GM12878 (cell line): ENCODE measurements around the gene ARL5B. TPM values are rescaled to one million over a fixed set of nuclear protein-coding genes. Genes with fewer than 3 reads are reported as not detected.
"Not testable (repeated sequence)": the region's sequence is repeated elsewhere in the genome, so short reads cannot be mapped to it uniquely, and the experiment has no call there.

Source experiments
- ATAC-seq: fragments of 200-7000 bp; cut with Tn5 transposase; 3 replicates; pipeline ENCODE4 v1.9.1; 2020; ENCODE audit warnings: mild to moderate bottlenecking, moderate library complexity
- BruUV-seq: library from RNA; stranded (reverse); fragments of 400-500 nt; replicated peaks from 2 replicates; lab custom pipeline; 2021; lab: Mats Ljungman, UMichigan
- CTCF ChIA-PET: fragments of 300-600 bp; sonication (Branson Sonifier 250); formaldehyde crosslinking; extraction: SDS; loops from one replicate; lab custom pipeline; 2021; ENCODE audit warnings: inconsistent platforms; lab: Yijun Ruan, JAX
- POLR2A ChIA-PET: fragments of 350-600 bp; formaldehyde crosslinking; extraction: SDS; loops from one replicate; lab custom pipeline; 2021; ENCODE audit warnings: inconsistent platforms; lab: Charles Lee
- RAD21 ChIA-PET: fragments of 300-600 bp; sonication (Branson Sonifier 250); formaldehyde crosslinking; loops from one replicate; lab custom pipeline; 2023; ENCODE audit warnings: antibody characterized with exemption; ENCODE audit not compliant: unreplicated experiment; lab: Charles Lee
- SMC1A ChIA-PET: fragments of 300-600 bp; sonication (Branson Sonifier 250); formaldehyde crosslinking; loops from one replicate; lab custom pipeline; 2023; ENCODE audit not compliant: unreplicated experiment, uncharacterized antibody; lab: Charles Lee
- DNase-seq: peaks from one replicate; pipeline ENCODE4 v3.0.0-alpha.2; 2011; ENCODE audit warnings: low read depth, low spot score
- FAIRE-seq: peaks from 3 replicates; lab custom pipeline; 2011; peaks lifted over from hg19 to GRCh38; lab: Jason Lieb, UNC
- H2AFZ ChIP-seq: 2 replicates; pipeline ENCODE4 v1.6.0; 2011; ENCODE audit warnings: low read depth, low read length, control low read depth; ENCODE audit not compliant: control insufficient read depth
- H3K27ac ChIP-seq: 2 replicates; pipeline ENCODE4 v1.5.1; 2011; ENCODE audit warnings: control low read depth; ENCODE audit not compliant: control insufficient read depth, insufficient read depth
- H3K27me3 ChIP-seq, 2 experiments: replicated peaks in 1 of 2; 2 replicates each; pipeline versions ENCODE4 v1.6.0 to v1.6.1; 2011; ENCODE audit warnings: low read length in 1 of 2; ENCODE audit not compliant: control insufficient read depth in 2 of 2, insufficient read depth in 2 of 2
- H3K36me3 ChIP-seq, 2 experiments: 2 replicates each; pipeline ENCODE4 v1.5.1; 2011; ENCODE audit warnings: low read length in 1 of 2; ENCODE audit not compliant: control insufficient read depth in 2 of 2, insufficient read depth in 2 of 2
- H3K4me1 ChIP-seq: 2 replicates; pipeline ENCODE4 v1.6.1; 2011; ENCODE audit warnings: mild to moderate bottlenecking, low read length, moderate library complexity, mixed read lengths; ENCODE audit not compliant: control insufficient read depth, insufficient read depth
- H3K4me2 ChIP-seq: 2 replicates; pipeline ENCODE4 v1.6.0; 2011; ENCODE audit warnings: control low read depth; ENCODE audit not compliant: control insufficient read depth, insufficient read depth
- H3K4me3 ChIP-seq: fragments of 200-600 bp; sonication (generic); 2 replicates; pipeline ENCODE4 v1.5.1; 2016
- H3K79me2 ChIP-seq: 2 replicates; pipeline ENCODE4 v1.6.0; 2011; ENCODE audit warnings: low read length; ENCODE audit not compliant: control insufficient read depth, insufficient read depth
- H3K9ac ChIP-seq: 2 replicates; pipeline ENCODE4 v1.8.0; 2011; ENCODE audit warnings: low read length, control low read depth, mixed read lengths; ENCODE audit not compliant: control insufficient read depth, insufficient read depth
- H3K9me3 ChIP-seq: replicated peaks from 3 replicates; pipeline ENCODE4 v1.5.1; 2011; ENCODE audit warnings: mild to moderate bottlenecking, low read length; ENCODE audit not compliant: control insufficient read depth, insufficient read depth
- H4K20me1 ChIP-seq: 2 replicates; pipeline ENCODE4 v1.6.0; 2011; ENCODE audit not compliant: control insufficient read depth, insufficient read depth
- BCL11A ChIP-seq: IDR thresholded peaks from 2 replicates; pipeline ENCODE4 v1.6.1; 2011; ENCODE audit warnings: low read depth, low read length
- CHD1 ChIP-seq: IDR thresholded peaks from 2 replicates; pipeline ENCODE4 v1.6.1; 2012; ENCODE audit warnings: low read depth, low read length, improper control_type of control experiment
- EED ChIP-seq: sonication (generic); IDR thresholded peaks from 2 replicates; pipeline ENCODE4 v1.6.1; 2016; ENCODE audit warnings: antibody characterized with exemption, low read depth
- EGR1 ChIP-seq, 2 experiments: IDR thresholded peaks; 1 replicate in 1 of 2; 2 replicates in 1 of 2; pipeline ENCODE4 v1.6.1; 2011 to 2012; ENCODE audit warnings: low read depth in 2 of 2, low read length in 2 of 2, borderline replicate concordance in 1 of 2, mild to moderate bottlenecking in 1 of 2, moderate library complexity in 1 of 2
- IKZF2 ChIP-seq, 2 experiments: fragments of 450-650 bp; IDR thresholded peaks; 2 replicates each; pipeline ENCODE4 v1.6.1; 2017; ENCODE audit warnings: mild to moderate bottlenecking in 2 of 2, moderate library complexity in 2 of 2
- LARP7 ChIP-seq: fragments of 450-650 bp; IDR thresholded peaks from 2 replicates; pipeline ENCODE4 v1.6.1; 2017; ENCODE audit warnings: mild to moderate bottlenecking
- MEF2A ChIP-seq: IDR thresholded peaks from 2 replicates; pipeline ENCODE4 v1.6.1; 2011; ENCODE audit warnings: low read depth, mild to moderate bottlenecking, low read length, moderate library complexity; ENCODE audit not compliant: insufficient read depth
- PAX8 ChIP-seq: fragments of 450-650 bp; IDR thresholded peaks from 2 replicates; pipeline ENCODE4 v1.6.1; 2017; ENCODE audit warnings: mild to moderate bottlenecking, moderate library complexity
- RELA ChIP-seq: fragments of 450-650 bp; IDR thresholded peaks from 2 replicates; pipeline ENCODE4 v1.8.0; 2014; ENCODE audit warnings: borderline replicate concordance; ENCODE audit not compliant: partially characterized antibody
- SKIL ChIP-seq: fragments of 450-650 bp; IDR thresholded peaks from 2 replicates; pipeline ENCODE4 v1.6.1; 2017; ENCODE audit warnings: mild to moderate bottlenecking, low read depth, inconsistent platforms; ENCODE audit not compliant: poor library complexity, severe bottlenecking
- SMAD1 ChIP-seq: fragments of 450-650 bp; IDR thresholded peaks from 2 replicates; pipeline ENCODE4 v1.6.1; 2018; ENCODE audit warnings: mild to moderate bottlenecking, low read depth; ENCODE audit not compliant: partially characterized antibody
- SREBF2 ChIP-seq: IDR thresholded peaks from 2 replicates; pipeline ENCODE4 v1.6.1; 2012; ENCODE audit warnings: mild to moderate bottlenecking, low read length
- YY1 ChIP-seq: IDR thresholded peaks from 2 replicates; pipeline ENCODE4 v1.6.1; 2011; ENCODE audit warnings: low read depth, mild to moderate bottlenecking, low read length
- WGBS: methylation state at CpG from one replicate; pipeline ENCODE4 v1.1.6; 2016; ENCODE audit warnings: low lambda C conversion rate; ENCODE audit not compliant: insufficient replicate concordance, insufficient coverage; ENCODE audit errors: missing lambda C conversion rate; 5-methylcytosine and 5-hydroxymethylcytosine counted together
- in situ Hi-C: fragments of 300-500 bp; cut with MboI; formaldehyde crosslinking; loops from 9 replicates; pipeline ENCODE4 v1.14.3; 2018; ENCODE audit warnings: mixed read lengths
- intact Hi-C: fragments of 100-400 bp; cut with micrococcal nuclease; formaldehyde crosslinking; loops from one replicate; pipeline ENCODE4 v1.14.2; 2022; ENCODE audit not compliant: unreplicated experiment
- polyA plus RNA-seq, 11 experiments: library from polyadenylated mRNA; depleted of rRNA in 4 of 11; unstranded in 6 of 11; stranded (reverse) in 5 of 11; fragments of >200 nt; fragmentation: Nextera tagmentation in 4 of 11; fragmentation: Illumina TruSeq in 1 of 11; extraction: Ambion mirVana in 4 of 11; extraction: Trizol in 1 of 11; gene quantifications; 1 replicate in 1 of 11; 2 replicates in 10 of 11; pipeline versions ENCODE4 v1.2.1 to v1.2.3, GENCODE V29; 2011 to 2016; ENCODE audit warnings: inconsistent platforms in 2 of 11, missing spikeins in 2 of 11, low read depth in 1 of 11
- total RNA-seq, 4 experiments: library from RNA; depleted of rRNA in 3 of 4; stranded (reverse); fragments of >200 nt in 3 of 4; fragmentation: Illumina TruSeq in 1 of 4; extraction: Trizol in 1 of 4; gene quantifications; 2 replicates each; pipeline versions ENCODE4 v1.2.1 to v1.2.3, GENCODE V29; 2013 to 2021

ARL5B gene
- total and polyA plus RNA-seq, 10 of the 15 experiments (the other 5 are each of a cell fraction or from before 2014, with no cell fraction given), result 2.5 to 20.7 (median 9.1) TPM

DNA sequence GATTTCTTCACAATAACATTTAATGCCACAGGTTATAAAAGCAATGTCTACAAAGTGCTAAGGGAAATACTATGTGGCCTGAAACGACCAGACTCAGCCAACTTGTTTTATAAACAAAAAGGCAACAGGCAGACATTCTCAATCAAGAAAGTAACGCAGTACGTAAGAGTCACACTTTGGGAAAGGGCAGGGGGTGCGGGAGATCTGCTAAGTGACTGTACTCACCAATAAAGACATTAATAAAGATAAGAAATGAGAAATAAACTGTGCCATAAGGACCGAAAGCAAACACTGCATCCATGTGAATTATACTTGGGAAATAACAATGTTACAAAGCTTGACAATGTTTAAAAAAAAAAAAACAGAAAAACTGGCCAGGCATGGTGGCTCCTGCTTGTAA is 33.3 kb upstream of the ARL5B start:
- H3K27me3 ChIP-seq, result no peaks in the 10 kb centered on the region
- H3K27ac ChIP-seq, result no peak overlapping the region
- no peaks in the 10 kb centered on the region for H4K20me1 ChIP-seq
- H3K4me3 ChIP-seq, result no peak overlapping the region
- H3K4me1 ChIP-seq, result no peaks in the 10 kb centered on the region
- CTCF ChIA-PET, result no interaction called here
- ATAC-seq (no peak), DNase-seq (no peak), FAIRE-seq (no peak)
- SMC1A ChIA-PET, result no interaction called here
- H3K36me3 ChIP-seq, result no peaks in the 10 kb centered on the region
- H3K79me2 ChIP-seq, result no peaks in the 10 kb centered on the region
- in situ Hi-C loops (no loop called here), intact Hi-C loops (no loop called here)
- H3K4me2 ChIP-seq, result no peak overlapping the region
- 88% methylated on average over 5 of the region's 5 CpGs for WGBS
- no peak overlapping the region for H2AFZ ChIP-seq
- RAD21 ChIA-PET, result no interaction called here
- no peaks in the 10 kb centered on the region for H3K9me3 ChIP-seq
- BruUV-seq, result no TSS peak
- TF ChIP-seq PAX8, result no peak
- no peak for TF ChIP-seq LARP7
- TF ChIP-seq MEF2A, result no peak
- TF ChIP-seq SMAD1, result no peak
- no peak for TF ChIP-seq SREBF2
- no peak for TF ChIP-seq BCL11A
- no peak for TF ChIP-seq CHD1
- POLR2A ChIA-PET, result no interaction called here
- no peak overlapping the region for H3K9ac ChIP-seq

DNA sequence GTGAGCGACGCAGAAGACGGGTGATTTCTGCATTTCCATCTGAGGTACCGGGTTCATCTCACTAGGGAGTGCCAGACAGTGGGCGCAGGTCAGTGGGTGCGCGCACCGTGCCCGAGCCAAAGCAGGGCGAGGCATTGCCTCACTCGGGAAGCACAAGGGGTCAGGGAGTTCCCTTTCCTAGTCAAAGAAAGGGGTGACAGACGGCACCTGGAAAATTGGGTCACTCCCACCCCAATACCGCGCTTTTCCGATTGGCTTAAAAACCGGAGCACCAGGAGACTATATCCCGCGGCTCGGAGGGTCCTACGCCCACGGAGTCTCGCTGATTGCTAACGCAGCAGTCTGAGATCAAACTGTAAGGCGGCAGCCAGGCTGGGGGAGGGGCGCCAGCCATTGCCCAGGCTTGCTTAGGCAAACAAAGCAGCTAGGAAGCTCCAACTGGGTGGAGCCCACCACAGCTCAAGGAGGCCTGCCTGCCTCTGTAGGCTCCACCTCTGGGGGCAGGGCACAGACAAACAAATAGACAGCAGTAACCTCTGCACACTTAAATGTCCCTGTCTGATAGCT is 31.7 kb upstream of the ARL5B start:
- peak overlapping the region; percentile 66 for H3K9ac ChIP-seq
- H3K4me3 ChIP-seq, result peak overlapping the region; percentile 52
- H4K20me1 ChIP-seq, in situ Hi-C loops, ATAC-seq, H3K79me2 ChIP-seq, CTCF ChIA-PET, intact Hi-C loops, H3K36me3 ChIP-seq, H3K9me3 ChIP-seq, POLR2A ChIA-PET, H3K4me1 ChIP-seq, FAIRE-seq, BruUV-seq, H3K27me3 ChIP-seq: not testable (repeated sequence)
- ChIA-PET SMC1A (interaction anchor here (1.2 kb wide), 1 partner anchor 16 kb away, joined by 3 read pairs; no protein-coding TSS in a partner anchor), RAD21 (interaction anchor here (0.6 to 1.5 kb wide), 2 partner anchors 31 to 125 kb away, joined by 3 read pairs; no protein-coding TSS in a partner anchor)
- peak; percentile 73 for TF ChIP-seq YY1
- peak in 1 of 2 experiments; percentile 55; a peak in 1 of 3 replicates for TF ChIP-seq EGR1 (IDR thresholded peaks at IDR 0.05; ENCODE audit: borderline replicate concordance in 1 of 2, low read depth in 2 of 2, low read length in 2 of 2)
- TF ChIP-seq SKIL, result peak; percentile 56
- peak; percentile 42 for TF ChIP-seq RELA
- TF ChIP-seq IKZF2 (IDR thresholded peaks at IDR 0.05), result peak; percentile 31 to 47; a peak in 2 of 4 replicates
- 0 out of 2 replicates have a peak, but pooled peaks have one; percentile 22 for TF ChIP-seq EED
- peak overlapping the region; percentile 79 for H2AFZ ChIP-seq
- peak overlapping the region; percentile 62; the same call in 1 of the 2 replicates for H3K27ac ChIP-seq
- H3K4me2 ChIP-seq, result peak overlapping the region; percentile 66
- 5% methylated on average over 22 of the region's 25 CpGs for WGBS
- DNase-seq, result peak; percentile 12
